Stimulated activated CD8-positive, alpha-beta memory T cell treated with anti-CD3 and anti-CD28 coated beads, Interleukin-2, amount 100 ng/mL, for 48 hours (primary cell): ENCODE measurements around the gene SIL1.

Source experiments
- DNase-seq, 2 donors: peaks; one replicate each; pipeline ENCODE4 v3.0.0-alpha.2; 2020; ENCODE audit warnings: low read depth in 2 of 2

Gene SIL1

GRCh38 chr5:138983984-138984383 is 214.2 kb downstream of the SIL1 start:
- DNase-seq: no peak

- no peak for DNase-seq
Measured at GRCh38 chr5:138981586-138981985, 216.6 kb downstream of the SIL1 start.

- no peak for DNase-seq
Measured at GRCh38 chr5:138981131-138981530, 217.0 kb downstream of the SIL1 start.

DNA sequence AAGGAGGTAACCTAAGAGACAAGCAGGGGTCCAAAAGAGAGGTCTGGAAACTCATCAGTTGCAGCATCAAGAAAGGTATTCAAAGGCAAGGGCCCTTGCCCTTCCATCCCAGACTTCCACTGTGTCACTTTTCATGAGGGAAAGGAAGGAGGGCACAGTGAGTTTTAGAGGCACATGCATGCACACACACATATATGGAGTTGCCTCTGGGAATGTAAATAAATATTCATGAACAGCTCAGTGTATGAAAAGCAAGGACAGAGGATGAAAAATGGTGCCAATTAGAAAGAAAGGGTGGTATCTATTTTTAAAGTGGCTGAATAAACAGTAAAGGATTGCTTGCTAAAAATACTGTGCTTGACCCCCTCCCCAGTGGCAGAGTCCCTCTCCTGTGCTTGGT is 217.7 kb downstream of the SIL1 start:
- DNase-seq: no peak

DNA sequence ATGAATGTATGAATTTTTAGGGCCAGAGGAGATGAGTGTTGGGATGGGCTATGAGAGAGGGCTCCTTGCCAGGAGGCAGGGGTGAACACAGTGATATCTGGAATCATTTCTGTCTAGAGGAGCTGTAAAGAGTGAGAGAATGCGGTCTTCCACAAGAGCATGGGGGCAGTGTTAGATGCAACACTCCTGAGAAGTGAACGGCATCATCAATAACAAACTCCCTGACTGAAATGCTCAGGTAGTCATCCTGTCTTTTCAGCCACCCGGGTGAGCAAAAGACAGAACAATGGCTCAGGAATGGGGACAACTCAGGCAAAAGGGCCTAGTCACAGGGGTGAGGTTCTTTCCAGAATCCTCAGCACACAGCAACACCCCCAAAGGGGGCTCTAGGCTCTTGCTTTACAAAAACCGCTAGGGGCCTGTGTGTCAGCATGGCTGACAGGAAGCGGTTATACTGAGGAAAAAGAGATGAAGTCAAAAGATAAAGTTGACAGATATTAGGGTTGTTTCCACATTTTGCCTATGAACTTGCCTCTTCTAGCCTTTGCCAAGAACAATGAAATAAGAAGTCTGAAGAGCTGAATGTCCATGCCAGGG is 218.4 kb downstream of the SIL1 start:
- no peak for DNase-seq

DNA sequence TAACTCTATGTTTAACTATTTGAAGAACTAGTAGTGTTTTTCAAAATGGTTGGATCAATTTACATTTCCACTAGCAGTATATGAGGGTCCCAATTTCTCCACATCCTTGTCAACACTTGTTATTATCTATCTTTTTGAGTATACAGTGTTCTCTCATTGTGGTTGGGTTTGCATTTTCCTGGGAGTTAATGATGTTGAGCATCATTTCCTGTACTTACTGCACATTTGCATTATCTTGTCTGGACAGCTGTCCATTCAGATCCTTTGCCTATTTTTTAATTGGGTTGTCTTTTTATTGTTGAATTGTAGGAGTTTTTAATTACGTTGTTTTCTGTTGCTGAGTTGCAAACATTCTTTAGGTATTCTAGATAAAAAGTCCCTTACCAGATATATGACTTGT is 219.6 kb downstream of the SIL1 start:
- DNase-seq: no peak

GRCh38 chr5:138978080-138978479 is 220.1 kb downstream of the SIL1 start:
- DNase-seq: no peak

- DNase-seq: no peak
Measured at GRCh38 chr5:138975098-138975847, 222.9 kb downstream of the SIL1 start.

GRCh38 chr5:138974227-138975063 is 223.7 kb downstream of the SIL1 start:
- no peak for DNase-seq

GRCh38 chr5:138972836-138973235 is 225.3 kb downstream of the SIL1 start:
- no peak for DNase-seq

DNA sequence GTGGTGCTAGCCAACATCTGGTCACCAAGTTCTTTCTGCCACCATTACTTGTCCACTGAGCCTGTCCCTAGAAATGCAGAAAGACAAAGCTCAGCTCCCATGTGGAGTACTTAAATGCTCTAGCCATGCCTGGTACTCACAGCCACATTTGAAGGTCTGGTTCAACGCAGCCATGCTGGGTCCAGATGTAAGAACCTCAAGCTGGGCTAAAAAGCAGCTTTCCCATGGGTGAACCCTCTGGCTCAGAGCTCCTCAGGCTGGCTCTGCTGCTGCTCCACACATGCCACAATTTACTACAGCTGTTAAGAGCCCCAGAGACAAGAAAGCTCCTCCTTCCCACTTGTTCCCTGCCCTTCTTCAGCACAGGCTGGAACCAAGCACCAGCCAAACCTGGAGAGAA is 225.9 kb downstream of the SIL1 start:
- no peak for DNase-seq

- no peak for DNase-seq
Measured at GRCh38 chr5:138969323-138970002, 228.7 kb downstream of the SIL1 start.

GRCh38 chr5:138968601-138969000 is 229.6 kb downstream of the SIL1 start:
- no peak for DNase-seq

GRCh38 chr5:138967791-138968448 is 230.2 kb downstream of the SIL1 start:
- DNase-seq: no peak

- no peak for DNase-seq
Measured at GRCh38 chr5:138966236-138966985, 231.8 kb downstream of the SIL1 start.

GRCh38 chr5:138965626-138966025 is 232.5 kb downstream of the SIL1 start:
- no peak for DNase-seq

GRCh38 chr5:138964647-138965201 is 233.4 kb downstream of the SIL1 start:
- no peak for DNase-seq

DNA sequence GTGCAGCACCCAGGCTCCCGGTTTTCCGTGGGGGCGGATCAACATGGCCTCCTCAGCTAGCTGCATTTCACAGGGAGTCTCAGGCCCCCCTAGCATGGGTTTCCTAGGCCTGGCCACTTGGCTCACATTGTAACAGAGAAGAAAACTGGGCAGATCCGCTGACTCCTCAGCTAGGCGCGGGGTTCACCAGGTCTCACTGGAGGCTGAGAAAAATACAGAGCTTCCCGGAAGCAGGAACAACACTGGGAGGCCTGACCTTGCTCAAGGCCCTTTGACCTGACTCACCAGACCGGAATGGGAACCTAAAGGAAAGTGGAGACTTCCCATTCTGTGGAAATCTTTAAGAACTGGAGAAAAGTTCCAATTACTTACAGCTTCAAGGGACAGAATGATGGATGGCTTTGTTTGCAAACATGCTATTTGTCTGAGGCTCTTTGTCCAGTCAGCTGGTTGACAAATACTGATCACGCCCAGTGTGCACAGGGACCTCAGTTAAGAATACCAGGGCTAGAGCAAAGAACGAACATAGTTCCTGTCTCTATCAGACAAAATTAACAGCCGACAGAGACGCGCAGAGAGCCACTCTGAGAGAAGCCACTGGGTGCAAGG is 234.3 kb downstream of the SIL1 start:
- DNase-seq: no peak

DNA sequence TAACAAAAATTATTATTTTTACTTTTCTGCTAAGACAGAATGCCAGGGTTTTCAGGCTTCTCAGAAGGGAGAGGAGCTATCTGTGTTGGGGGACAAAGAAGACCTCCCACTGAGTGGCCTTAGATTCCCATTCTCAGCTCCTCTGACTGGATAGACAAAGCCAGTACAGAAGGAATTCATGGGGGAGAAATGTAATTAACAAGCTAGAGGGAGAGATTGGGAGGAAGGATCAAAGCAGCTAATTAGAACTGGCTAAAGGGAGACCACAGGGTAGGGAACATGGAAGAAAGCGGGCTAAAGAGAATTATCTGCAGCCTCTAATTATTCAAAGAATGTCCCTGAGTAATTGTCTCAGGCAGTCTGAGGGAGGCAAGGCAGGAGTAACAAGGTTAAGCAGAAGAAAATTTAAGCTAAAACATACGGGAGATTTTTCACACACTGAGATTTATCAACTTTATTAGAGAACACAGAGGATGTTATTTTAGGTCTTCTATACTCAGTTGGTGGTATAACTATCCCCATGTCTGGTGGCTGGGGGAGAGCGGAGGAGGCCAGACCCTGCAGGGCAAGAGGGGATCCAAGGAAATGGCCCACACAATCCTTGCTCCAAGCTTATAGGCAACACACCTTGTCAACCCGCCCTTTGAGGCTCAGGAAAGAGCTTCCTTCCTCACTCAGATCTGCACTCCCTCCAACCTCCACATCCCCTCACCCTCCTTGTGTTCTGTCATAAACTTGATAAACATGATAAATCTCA is 235.4 kb downstream of the SIL1 start:
- DNase-seq: no peak
